Esophagus muscularis mucosa (tissue), 3 donors: ENCODE measurements around the gene HLCS.

ENCODE experiments used
- CTCF ChIP-seq, 3 experiments: fragments of 200-600 bp in 2 of 3; fragments of 450-650 bp in 1 of 3; sonication (generic) in 2 of 3; IDR thresholded peaks; one replicate each; pipeline ENCODE4 v1.5.1; 2017 to 2019; ENCODE audit warnings: antibody characterized with exemption in 3 of 3, mild to moderate bottlenecking in 2 of 3, moderate library complexity in 1 of 3
- POLR2A ChIP-seq: fragments of 450-650 bp; IDR thresholded peaks from one replicate; pipeline ENCODE4 v1.6.1; 2017; ENCODE audit warnings: antibody characterized with exemption, moderate library complexity, mild to moderate bottlenecking, low read depth

GRCh38 chr21:36815284-36815683, 151.2 kb downstream of the HLCS start:
- TF ChIP-seq CTCF (IDR thresholded peaks at IDR 0.05) (no peak), POLR2A (no peak)
